ENCODE measurements around the gene CYP2W1.

DNA sequence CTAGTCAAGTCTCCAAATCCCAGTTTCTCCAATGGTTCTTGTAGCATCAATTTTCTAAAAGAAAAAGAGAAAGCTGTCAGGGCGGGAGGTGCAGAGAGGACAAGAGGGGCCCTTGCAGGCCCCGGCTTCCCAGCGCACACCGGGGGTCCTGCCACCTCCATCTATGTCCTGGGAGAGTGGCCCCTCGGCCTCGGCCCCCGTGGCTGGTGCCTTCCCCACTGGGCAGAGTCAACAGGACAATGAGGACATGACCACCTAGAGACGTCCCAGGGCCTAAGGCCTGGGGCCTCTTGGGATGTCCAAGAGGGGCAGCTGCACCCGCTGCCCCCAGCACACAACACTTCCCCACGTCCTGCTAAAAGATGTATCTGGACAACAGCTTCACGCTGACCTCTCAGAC, 13.6 kb upstream of the CYP2W1 start:
- TF ChIP-seq CTCF (IDR thresholded peaks at IDR 0.05): no peak
- TF ChIP-seq EP300 (IDR thresholded peaks at IDR 0.05; ENCODE audit: low read depth): no peak

Data from transverse colon (tissue), 3 donors.